Esophagus squamous epithelium (tissue), 5 donors: Measurements from ENCODE around the gene SPCS3. TPM values are rescaled to one million over a fixed set of nuclear protein-coding genes. Genes with fewer than 3 reads are reported as not detected.

Experiments used
- DNase-seq: peaks from one replicate; lab custom pipeline; 2025; lab: John Stamatoyannopoulos, UW
- H3K27ac ChIP-seq, 4 donors: fragments of 200-600 bp; sonication (generic); one replicate each; pipeline ENCODE4 v1.5.1; 2016 to 2019; ENCODE audit warnings: mild to moderate bottlenecking in 1 of 4
- H3K27me3 ChIP-seq, 4 donors: fragments of 200-600 bp; sonication (generic); 1 replicate in 3 of 4; 2 replicates in 1 of 4; pipeline versions ENCODE4 v1.5.1 to v1.6.0; 2017 to 2021; ENCODE audit warnings: antibody characterized with exemption in 1 of 4
- H3K36me3 ChIP-seq, 3 donors: fragments of 200-600 bp; sonication (generic); one replicate each; pipeline ENCODE4 v1.5.1; 2016 to 2019
- H3K4me1 ChIP-seq, 3 donors: fragments of 200-600 bp; sonication (generic); one replicate each; pipeline ENCODE4 v1.5.1; 2017 to 2019
- H3K4me3 ChIP-seq, 4 donors: fragments of 200-600 bp; sonication (generic); 1 replicate in 3 of 4; 2 replicates in 1 of 4; pipeline ENCODE4 v1.5.1; 2016 to 2019; ENCODE audit warnings: mild to moderate bottlenecking in 2 of 4, moderate library complexity in 1 of 4
- H3K9me3 ChIP-seq, 3 donors: fragments of 200-600 bp; sonication (generic); one replicate each; pipeline ENCODE4 v1.5.1; 2016 to 2019
- POLR2A ChIP-seq, 4 donors: fragments of 450-650 bp; IDR thresholded peaks; one replicate each; pipeline ENCODE4 v1.6.1; 2017; ENCODE audit warnings: antibody characterized with exemption in 4 of 4, mild to moderate bottlenecking in 4 of 4, moderate library complexity in 3 of 4
- WGBS, 2 donors: methylation state at CpG; one replicate each; pipeline ENCODE4 v1.1.5; 2018; 5-methylcytosine and 5-hydroxymethylcytosine counted together
- intact Hi-C: fragments of 100-400 bp; cut with DNase I; formaldehyde crosslinking; loops from one replicate; pipeline ENCODE4 v1.15.0; 2022
- total RNA-seq, 4 donors: library from RNA; depleted of rRNA; stranded (reverse); fragments of >200 nt; gene quantifications; one replicate each; pipeline ENCODE4 v1.1.0, GENCODE V29; 2016
- TF ChIP-seq, protein P1 (sequence below), 6 experiments: fragments of 450-650 bp in 4 of 6; fragments of 200-600 bp in 2 of 6; sonication (generic) in 2 of 6; IDR thresholded peaks; one replicate each; pipeline ENCODE4 v1.5.1; 2016 to 2019; ENCODE audit warnings: antibody characterized with exemption in 6 of 6, mild to moderate bottlenecking in 4 of 6, moderate library complexity in 4 of 6
- donor health status: DM: yes; HTN: yes; CAD: no.

SPCS3 gene
- total RNA-seq, 4 donors from 2014 or later = 48.7 to 61.8 (median 54.3) TPM

DNA sequence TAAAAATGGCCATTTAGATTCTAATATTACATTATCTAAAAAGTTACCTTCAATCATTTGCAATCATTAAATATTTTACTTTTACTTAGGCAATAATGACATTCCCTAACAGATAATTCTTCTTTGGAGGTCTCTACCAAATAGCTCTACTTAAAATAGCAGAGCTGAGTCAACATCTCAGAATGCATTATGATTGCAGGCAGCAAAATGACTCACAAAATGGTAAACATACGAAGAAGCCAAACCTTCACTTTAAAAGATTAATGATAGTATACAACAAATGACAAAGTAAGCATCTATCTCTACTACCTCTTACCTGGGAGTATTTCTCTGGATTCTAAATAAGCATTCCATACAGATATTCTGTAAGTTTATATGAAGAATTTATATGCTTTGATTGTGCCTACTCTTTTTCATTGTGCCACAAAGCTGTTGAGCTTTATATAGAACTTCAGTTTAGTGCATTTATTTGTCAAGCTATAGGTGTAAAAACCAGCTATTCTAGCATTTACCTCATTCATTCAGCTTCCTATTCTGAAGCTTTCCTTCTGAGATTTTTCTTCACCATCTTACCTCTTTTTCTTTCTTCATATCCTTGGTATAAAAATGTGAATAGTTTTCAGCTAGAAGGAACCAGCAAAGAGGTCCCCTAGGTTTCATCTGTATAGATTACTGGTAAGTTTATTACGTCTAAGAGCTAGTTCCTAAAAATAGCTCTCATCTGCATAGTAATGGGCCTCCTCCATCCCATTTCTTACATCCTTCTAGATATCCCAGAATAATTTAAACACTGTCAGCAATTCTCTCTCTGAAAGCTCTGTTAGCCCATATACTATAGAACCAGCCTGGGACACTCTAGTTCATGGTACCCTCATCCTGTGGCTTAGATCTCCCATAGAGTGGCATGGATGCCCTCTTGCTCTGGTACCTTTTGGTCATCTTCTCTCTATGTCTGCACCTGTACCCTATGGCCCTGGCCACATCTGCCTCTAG, 17.2 kb upstream of the SPCS3 start:
- 36 to 46% methylated on average over 2 of the region's 2 CpGs for WGBS, 2 donors
- Histone ChIP-seq H3K4me3 (no peak overlapping the region), H3K36me3 (no peaks in the 10 kb centered on the region), H3K27me3 (no peaks in the 10 kb centered on the region), H3K4me1 (no peaks in the 10 kb centered on the region), H3K27ac (no peak overlapping the region), H3K9me3 (no peaks in the 10 kb centered on the region)
- intact Hi-C loops = no loop called here
- no peak for DNase-seq
- no peak for TF ChIP-seq POLR2A (IDR thresholded peaks at IDR 0.05)
- TF ChIP-seq, protein P1, sequence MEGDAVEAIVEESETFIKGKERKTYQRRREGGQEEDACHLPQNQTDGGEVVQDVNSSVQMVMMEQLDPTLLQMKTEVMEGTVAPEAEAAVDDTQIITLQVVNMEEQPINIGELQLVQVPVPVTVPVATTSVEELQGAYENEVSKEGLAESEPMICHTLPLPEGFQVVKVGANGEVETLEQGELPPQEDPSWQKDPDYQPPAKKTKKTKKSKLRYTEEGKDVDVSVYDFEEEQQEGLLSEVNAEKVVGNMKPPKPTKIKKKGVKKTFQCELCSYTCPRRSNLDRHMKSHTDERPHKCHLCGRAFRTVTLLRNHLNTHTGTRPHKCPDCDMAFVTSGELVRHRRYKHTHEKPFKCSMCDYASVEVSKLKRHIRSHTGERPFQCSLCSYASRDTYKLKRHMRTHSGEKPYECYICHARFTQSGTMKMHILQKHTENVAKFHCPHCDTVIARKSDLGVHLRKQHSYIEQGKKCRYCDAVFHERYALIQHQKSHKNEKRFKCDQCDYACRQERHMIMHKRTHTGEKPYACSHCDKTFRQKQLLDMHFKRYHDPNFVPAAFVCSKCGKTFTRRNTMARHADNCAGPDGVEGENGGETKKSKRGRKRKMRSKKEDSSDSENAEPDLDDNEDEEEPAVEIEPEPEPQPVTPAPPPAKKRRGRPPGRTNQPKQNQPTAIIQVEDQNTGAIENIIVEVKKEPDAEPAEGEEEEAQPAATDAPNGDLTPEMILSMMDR (IDR thresholded peaks at IDR 0.05) = no peak

DNA sequence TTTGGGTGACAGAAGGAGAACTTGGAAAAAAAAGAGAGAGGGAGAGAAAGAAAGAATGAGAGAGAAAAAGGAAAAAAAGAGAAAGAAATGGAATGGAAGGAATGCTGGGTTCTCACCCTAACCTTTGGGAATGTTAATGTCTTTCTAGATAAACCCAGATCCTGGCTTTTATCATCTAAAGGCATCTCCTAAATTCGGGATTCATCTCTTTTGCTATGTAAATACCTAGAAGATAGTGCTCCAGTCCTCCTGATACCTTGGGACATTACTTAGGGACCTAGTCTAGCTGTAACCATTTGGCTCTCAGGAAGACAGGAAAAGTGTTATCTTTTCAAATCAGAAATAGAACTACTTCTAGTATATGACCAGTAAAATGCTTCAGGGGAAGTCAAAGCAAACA, 15.8 kb upstream of the SPCS3 start:
- intact Hi-C loops = no loop called here
- no peak for TF ChIP-seq POLR2A (IDR thresholded peaks at IDR 0.05)
- TF ChIP-seq, protein P1 (IDR thresholded peaks at IDR 0.05) = no peak
- WGBS, 2 donors = 25 to 39% methylated on average over 1 of the region's 1 CpG
- Histone ChIP-seq H3K9me3 (no peaks in the 10 kb centered on the region), H3K4me3 (no peak overlapping the region), H3K27me3 (peaks cover 0 to 5% (median 0%) of the 10 kb centered on the region in 4 donors), H3K36me3 (no peaks in the 10 kb centered on the region), H3K27ac (no peak overlapping the region), H3K4me1 (no peaks in the 10 kb centered on the region)
- DNase-seq = no peak

DNA sequence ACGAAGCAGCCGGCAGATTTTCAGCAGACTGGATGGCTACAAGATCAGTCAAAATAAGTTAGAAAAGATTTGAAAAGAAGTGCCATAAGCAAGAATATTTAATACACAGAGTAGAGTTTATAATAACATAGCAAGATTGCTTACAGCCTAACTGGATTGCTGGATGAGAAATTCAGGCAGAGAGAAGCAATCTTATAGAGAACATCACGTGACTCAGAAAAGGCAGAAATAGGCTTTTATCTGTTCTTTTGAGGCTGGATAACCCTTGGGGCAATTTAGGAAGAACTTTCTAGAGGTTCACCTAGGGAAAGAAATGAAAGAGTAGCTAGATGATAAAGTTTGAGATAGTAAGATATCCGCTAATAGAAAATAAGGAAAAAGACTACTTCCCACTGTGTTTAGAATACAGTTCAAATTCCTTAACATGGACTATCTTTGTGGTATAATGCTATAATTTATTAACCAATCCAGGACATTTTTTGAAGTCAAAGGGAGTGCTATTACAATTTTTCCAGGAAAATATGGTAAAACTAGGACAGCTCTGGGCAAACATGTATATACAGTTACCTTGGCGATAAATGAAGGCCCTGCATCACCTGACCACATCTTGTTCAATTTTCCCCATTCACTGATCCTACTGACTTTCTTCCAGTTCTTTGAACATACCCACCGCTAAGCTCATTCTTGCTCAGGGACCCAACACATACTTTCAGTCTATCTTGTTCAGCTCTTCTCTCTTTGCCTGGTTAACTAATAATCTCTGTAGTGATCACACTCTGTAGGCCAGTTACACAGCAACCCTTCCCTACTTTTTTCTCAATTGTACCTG, 12.7 kb upstream of the SPCS3 start:
- WGBS, 2 donors = 70 to 90% methylated on average over 6 of the region's 6 CpGs

DNA sequence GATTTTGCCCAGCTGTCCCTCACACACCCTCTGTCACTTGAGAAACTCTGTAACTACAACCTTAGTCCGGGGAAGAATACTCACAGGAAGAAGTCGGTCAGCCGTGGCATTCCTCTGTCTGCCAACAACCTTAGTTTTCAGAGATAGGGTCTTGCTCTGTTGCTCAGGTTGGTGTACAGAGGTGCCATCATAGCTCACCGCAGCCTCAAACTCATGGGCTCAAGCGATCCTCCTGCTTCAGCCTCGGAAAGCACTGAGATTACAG, 12.2 kb upstream of the SPCS3 start:
- 56 to 81% methylated on average over 3 to 6 of the region's 6 CpGs for WGBS, 2 donors
- TF ChIP-seq, protein P1 (IDR thresholded peaks at IDR 0.05) = no peak
- TF ChIP-seq POLR2A (IDR thresholded peaks at IDR 0.05) = no peak
- no peaks in the 10 kb centered on the region for H3K9me3 ChIP-seq

More for the DNA sequence above, 12.7 kb upstream of the SPCS3 start:
- Histone ChIP-seq H3K27ac (no peak overlapping the region), H3K4me1 (no peaks in the 10 kb centered on the region), H3K27me3 (peaks cover 0 to 5% (median 0%) of the 10 kb centered on the region in 4 donors), H3K36me3 (no peaks in the 10 kb centered on the region), H3K9me3 (no peaks in the 10 kb centered on the region), H3K4me3 (no peak overlapping the region)
- TF ChIP-seq, protein P1 (IDR thresholded peaks at IDR 0.05) = no peak
- TF ChIP-seq POLR2A (IDR thresholded peaks at IDR 0.05) = no peak
- no peak for DNase-seq
- intact Hi-C loops = no loop called here

DNA sequence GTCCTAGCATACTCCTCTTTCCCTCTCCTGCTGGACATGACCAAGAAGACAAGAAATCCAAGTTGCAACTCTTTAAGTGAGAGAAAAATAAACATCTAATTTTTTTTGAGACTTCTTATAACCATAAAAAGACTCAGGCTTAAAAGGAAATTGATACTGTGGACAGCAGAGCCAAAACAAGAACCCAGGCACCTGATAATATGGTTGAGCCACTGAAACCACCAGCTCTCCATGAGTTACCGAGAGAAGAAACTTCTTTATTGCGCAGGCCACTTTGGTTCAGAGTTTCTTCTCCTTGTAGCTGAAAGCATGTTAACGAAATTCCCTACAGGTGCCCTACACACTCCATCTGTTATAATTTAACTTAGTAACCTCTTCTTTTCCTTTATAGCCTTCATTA, 11.3 kb upstream of the SPCS3 start:
- no peak for DNase-seq
- no peaks in the 10 kb centered on the region for H3K9me3 ChIP-seq
- no peak overlapping the region for H3K4me3 ChIP-seq
- intact Hi-C loops = no loop called here
- no peaks in the 10 kb centered on the region for H3K4me1 ChIP-seq
- H3K36me3 ChIP-seq = no peaks in the 10 kb centered on the region
- WGBS, 2 donors = 80% methylated on average over 3 of the region's 3 CpGs
- H3K27me3 ChIP-seq = peaks cover 0 to 5% (median 0%) of the 10 kb centered on the region in 4 donors
- no peak overlapping the region for H3K27ac ChIP-seq
- TF ChIP-seq POLR2A (IDR thresholded peaks at IDR 0.05) = no peak
- TF ChIP-seq, protein P1 (IDR thresholded peaks at IDR 0.05) = no peak

More for the DNA sequence above, 12.2 kb upstream of the SPCS3 start:
- H3K4me3 ChIP-seq = no peak overlapping the region
- H3K27me3 ChIP-seq = peaks cover 0 to 5% (median 0%) of the 10 kb centered on the region in 4 donors
- no peaks in the 10 kb centered on the region for H3K36me3 ChIP-seq
- no peak overlapping the region for H3K27ac ChIP-seq
- DNase-seq = no peak
- H3K4me1 ChIP-seq = no peaks in the 10 kb centered on the region
- intact Hi-C loops = no loop called here
